NT2/D1 (cell line): Measurements from ENCODE around the gene NCOR1.

Experiments used
- SUZ12 ChIP-seq: IDR thresholded peaks from 2 replicates; pipeline ENCODE4 v1.6.1; 2011; ENCODE audit not compliant: insufficient read length, insufficient read depth; ENCODE audit errors: extremely low read depth
- YY1 ChIP-seq: IDR thresholded peaks from 2 replicates; pipeline ENCODE4 v1.6.1; 2011; ENCODE audit not compliant: insufficient read length, insufficient read depth
- ZNF274 ChIP-seq: IDR thresholded peaks from 2 replicates; pipeline ENCODE4 v1.6.1; 2011; ENCODE audit warnings: mild to moderate bottlenecking, low read depth, low read length

GRCh38 chr17:16255481-16255921, 40.2 kb upstream of the NCOR1 start:
- no peak for TF ChIP-seq YY1
- TF ChIP-seq ZNF274, result no peak
- no peak for TF ChIP-seq SUZ12
